Kidney (tissue), 14 donors: ENCODE results near the gene RPAP3. TPM values are rescaled to one million over a fixed set of nuclear protein-coding genes. Genes with fewer than 3 reads are reported as not detected.

Source experiments
- DNase-seq, 5 donors: peaks; one replicate each; pipeline ENCODE4 v3.0.0-alpha.2; 2013 to 2020
- FAIRE-seq: peaks from 2 replicates; lab custom pipeline; 2012; peaks lifted over from hg19 to GRCh38; lab: Jason Lieb, UNC
- H3K27ac ChIP-seq, 2 donors: one replicate each; pipeline ENCODE4 v1.7.0; 2013; ENCODE audit warnings: low read depth in 2 of 2, low read length in 2 of 2, inconsistent platforms in 1 of 2
- H3K27me3 ChIP-seq: one replicate; pipeline ENCODE4 v1.7.1; 2013; ENCODE audit warnings: low read length, inconsistent platforms; ENCODE audit not compliant: control insufficient read depth, insufficient read depth
- H3K36me3 ChIP-seq, 3 donors: one replicate each; pipeline versions ENCODE4 v1.7.0 to v1.7.1; 2013; ENCODE audit warnings: low read length in 3 of 3, control low read depth in 1 of 3, inconsistent platforms in 1 of 3; ENCODE audit not compliant: insufficient read depth in 3 of 3, control insufficient read depth in 2 of 3
- H3K4me1 ChIP-seq, 3 donors: one replicate each; pipeline versions ENCODE4 v1.7.0 to v1.7.1; 2013; ENCODE audit warnings: low read length in 3 of 3, inconsistent platforms in 1 of 3, low read depth in 1 of 3; ENCODE audit not compliant: control insufficient read depth in 2 of 3, insufficient read depth in 2 of 3
- H3K4me3 ChIP-seq, 3 donors: one replicate each; pipeline versions ENCODE4 v1.7.0 to v1.8.1; 2013; ENCODE audit warnings: low read length in 3 of 3, control low read depth in 1 of 3, inconsistent platforms in 1 of 3
- H3K9ac ChIP-seq, 3 donors: one replicate each; pipeline versions ENCODE4 v1.7.0 to v1.7.1; 2013; ENCODE audit warnings: low read length in 3 of 3, control low read depth in 1 of 3, inconsistent platforms in 1 of 3
- H3K9me3 ChIP-seq, 3 donors: one replicate each; pipeline versions ENCODE4 v1.7.0 to v1.7.1; 2013; ENCODE audit warnings: low read length in 3 of 3, control low read depth in 1 of 3, inconsistent platforms in 1 of 3; ENCODE audit not compliant: control insufficient read depth in 2 of 3, insufficient read depth in 1 of 3
- CTCF ChIP-seq: IDR thresholded peaks from 3 replicates; pipeline ENCODE4 v1.5.1; 2012; ENCODE audit warnings: mild to moderate bottlenecking, moderate library complexity, borderline replicate concordance; ENCODE audit not compliant: insufficient read depth; ENCODE audit errors: extremely low read depth
- intact Hi-C: fragments of 100-400 bp; cut with DNase I; formaldehyde crosslinking; loops from one replicate; pipeline ENCODE4 v1.11.1; 2022
- polyA plus RNA-seq: library from polyadenylated mRNA; stranded (reverse); fragments of 350-450 nt; fragmentation: Illumina TruSeq; extraction: RNeasy Lipid Tissue Mini Kit (QIAGEN cat#74804); gene quantifications from one replicate; pipeline ENCODE4 v1.2.3, GENCODE V29; 2014; ENCODE audit warnings: low read depth, low replicate concordance; ENCODE audit not compliant: insufficient read depth
- total RNA-seq: library from RNA; stranded (reverse); fragmentation: NEBNext Ultra II Directional; extraction: Animal tissue kit (Norgen Biotek cat#: 25700); gene quantifications from one replicate; pipeline ENCODE4 v1.2.1, GENCODE V29; 2021
- donor health status: control.
- donor health status: control.
- donor health status: control.
- donor health status: control.
- donor health status: control.
- donor health status: DM: yes; HTN: yes; CAD: no.
- donor health status: Normal renal cell carcinoma (clear cell type).

The RPAP3 gene
- total and polyA plus RNA-seq, 2 donors from 2014 or later, result 15.6 to 20.6 TPM

GRCh38 chr12:47750229-47750798 is 44.5 kb upstream of the RPAP3 start:
- FAIRE-seq (no peak), DNase-seq (peak in 1 of 5 donors; percentile 75)
- TF ChIP-seq CTCF, result no peak
- no peaks in the 10 kb centered on the region for H3K27me3 ChIP-seq
- H3K9ac ChIP-seq, result no peak overlapping the region
- peaks cover 5 to 34% (median 27%) of the 10 kb centered on the region in 3 donors for H3K4me1 ChIP-seq
- H3K36me3 ChIP-seq, result peaks cover 0 to 48% (median 30%) of the 10 kb centered on the region in 3 donors
- no peak overlapping the region for H3K4me3 ChIP-seq
- no peaks in the 10 kb centered on the region for H3K9me3 ChIP-seq
- intact Hi-C loops, result no loop called here
- no peak overlapping the region for H3K27ac ChIP-seq

GRCh38 chr12:47748899-47749298 is 43.1 kb upstream of the RPAP3 start:
- no peak for FAIRE-seq
- Histone ChIP-seq H3K36me3 (peaks cover 0 to 40% (median 27%) of the 10 kb centered on the region in 3 donors), H3K9ac (no peak overlapping the region)

DNA sequence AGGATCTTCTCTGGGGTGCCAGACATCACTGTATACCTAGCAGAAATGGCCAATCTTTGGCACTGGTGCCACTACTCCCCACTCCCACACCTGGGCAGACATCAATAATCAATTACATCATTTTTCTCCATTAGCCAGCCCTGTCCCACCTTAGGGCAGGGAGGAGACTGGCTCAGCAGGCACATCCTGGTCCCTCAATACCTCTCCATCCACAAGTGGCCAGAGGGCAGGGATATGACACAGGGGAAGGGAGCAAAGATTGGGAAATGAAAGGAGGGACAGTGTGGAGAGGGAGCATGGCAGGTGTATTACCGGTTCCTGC is 42.6 kb upstream of the RPAP3 start:
- intact Hi-C loops, result no loop called here
- Histone ChIP-seq H3K36me3 (peaks cover 0 to 36% (median 27%) of the 10 kb centered on the region in 3 donors), H3K4me1 (peaks cover 0 to 17% (median 8%) of the 10 kb centered on the region in 3 donors), H3K9ac (no peak overlapping the region), H3K27ac (no peak overlapping the region), H3K4me3 (no peak overlapping the region), H3K9me3 (no peaks in the 10 kb centered on the region), H3K27me3 (no peaks in the 10 kb centered on the region)
- DNase-seq (no peak), FAIRE-seq (no peak)
- no peak for TF ChIP-seq CTCF

More at GRCh38 chr12:47748899-47749298, 43.1 kb upstream of the RPAP3 start:
- Histone ChIP-seq H3K27ac (no peak overlapping the region), H3K4me1 (peaks cover 2 to 20% (median 12%) of the 10 kb centered on the region in 3 donors), H3K27me3 (no peaks in the 10 kb centered on the region), H3K9me3 (no peaks in the 10 kb centered on the region), H3K4me3 (no peak overlapping the region)
- DNase-seq, result no peak
- intact Hi-C loops, result no loop called here
- TF ChIP-seq CTCF, result no peak
